Esophagus squamous epithelium (tissue), 5 donors: Measurements from ENCODE around the gene B9D2. TPM values are rescaled to one million over a fixed set of nuclear protein-coding genes. Genes with fewer than 3 reads are reported as not detected.

Experiments
- DNase-seq: peaks from one replicate; lab custom pipeline; 2025; lab: John Stamatoyannopoulos, UW
- H3K27ac ChIP-seq, 4 donors: fragments of 200-600 bp; sonication (generic); one replicate each; pipeline ENCODE4 v1.5.1; 2016 to 2019; ENCODE audit warnings: mild to moderate bottlenecking in 1 of 4
- H3K27me3 ChIP-seq, 4 donors: fragments of 200-600 bp; sonication (generic); 1 replicate in 3 of 4; 2 replicates in 1 of 4; pipeline versions ENCODE4 v1.5.1 to v1.6.0; 2017 to 2021; ENCODE audit warnings: antibody characterized with exemption in 1 of 4
- H3K36me3 ChIP-seq, 3 donors: fragments of 200-600 bp; sonication (generic); one replicate each; pipeline ENCODE4 v1.5.1; 2016 to 2019
- H3K4me1 ChIP-seq, 3 donors: fragments of 200-600 bp; sonication (generic); one replicate each; pipeline ENCODE4 v1.5.1; 2017 to 2019
- H3K4me3 ChIP-seq, 4 donors: fragments of 200-600 bp; sonication (generic); 1 replicate in 3 of 4; 2 replicates in 1 of 4; pipeline ENCODE4 v1.5.1; 2016 to 2019; ENCODE audit warnings: mild to moderate bottlenecking in 2 of 4, moderate library complexity in 1 of 4
- H3K9me3 ChIP-seq, 3 donors: fragments of 200-600 bp; sonication (generic); one replicate each; pipeline ENCODE4 v1.5.1; 2016 to 2019
- CTCF ChIP-seq, 6 experiments: fragments of 450-650 bp in 4 of 6; fragments of 200-600 bp in 2 of 6; sonication (generic) in 2 of 6; IDR thresholded peaks; one replicate each; pipeline ENCODE4 v1.5.1; 2016 to 2019; ENCODE audit warnings: antibody characterized with exemption in 6 of 6, mild to moderate bottlenecking in 4 of 6, moderate library complexity in 4 of 6
- POLR2A ChIP-seq, 4 donors: fragments of 450-650 bp; IDR thresholded peaks; one replicate each; pipeline ENCODE4 v1.6.1; 2017; ENCODE audit warnings: antibody characterized with exemption in 4 of 4, mild to moderate bottlenecking in 4 of 4, moderate library complexity in 3 of 4
- WGBS, 2 donors: methylation state at CpG; one replicate each; pipeline ENCODE4 v1.1.5; 2018; 5-methylcytosine and 5-hydroxymethylcytosine counted together
- intact Hi-C: fragments of 100-400 bp; cut with DNase I; formaldehyde crosslinking; loops from one replicate; pipeline ENCODE4 v1.15.0; 2022
- total RNA-seq, 4 donors: library from RNA; depleted of rRNA; stranded (reverse); fragments of >200 nt; gene quantifications; one replicate each; pipeline ENCODE4 v1.1.0, GENCODE V29; 2016
- donor health status: DM: yes; HTN: yes; CAD: no.

The B9D2 gene
- total RNA-seq, 4 donors from 2014 or later: 2.5 to 4.6 (median 3.7) TPM

GRCh38 chr19:41399091-41399490 lies 35.1 kb upstream of the B9D2 start:
- intact Hi-C loops: no loop called here
- Histone ChIP-seq H3K27me3 (no peaks in the 10 kb centered on the region), H3K36me3 (peaks cover 0 to 35% (median 0%) of the 10 kb centered on the region in 3 donors), H3K9me3 (no peaks in the 10 kb centered on the region), H3K4me3 (peak overlapping the region; percentile 83 to 100 (median 86)), H3K27ac (peak overlapping the region in 3 of 4 donors; percentile 96 to 100 (median 96)), H3K4me1 (peaks cover 18 to 82% (median 37%) of the 10 kb centered on the region in 3 donors)
- TF ChIP-seq POLR2A (IDR thresholded peaks at IDR 0.05) (no peak), CTCF (IDR thresholded peaks at IDR 0.05) (no peak)
- DNase-seq: no peak
- 75 to 88% methylated on average over 3 of the region's 3 CpGs for WGBS, 2 donors

- H3K4me1 ChIP-seq: peaks cover 18 to 77% (median 33%) of the 10 kb centered on the region in 3 donors
- 44 to 53% methylated on average over 3 of the region's 3 CpGs for WGBS, 2 donors
Measured at GRCh38 chr19:41398598-41398997, 34.6 kb upstream of the B9D2 start.

GRCh38 chr19:41398050-41398418 lies 34.1 kb upstream of the B9D2 start:
- H3K27me3 ChIP-seq: no peaks in the 10 kb centered on the region
- H3K27ac ChIP-seq: peak overlapping the region; percentile 89 to 100 (median 96)
- peaks cover 0 to 37% (median 0%) of the 10 kb centered on the region in 3 donors for H3K36me3 ChIP-seq
- H3K4me1 ChIP-seq: peaks cover 18 to 71% (median 27%) of the 10 kb centered on the region in 3 donors
- peak overlapping the region; percentile 83 to 100 (median 86) for H3K4me3 ChIP-seq
- intact Hi-C loops: no loop called here
- 0% methylated on average over 5 of the region's 5 CpGs for WGBS, 2 donors
- H3K9me3 ChIP-seq: no peaks in the 10 kb centered on the region
- TF ChIP-seq POLR2A (IDR thresholded peaks at IDR 0.05) (no peak), CTCF (IDR thresholded peaks at IDR 0.05) (no peak)
- DNase-seq: no peak

More at GRCh38 chr19:41398598-41398997, 34.6 kb upstream of the B9D2 start:
- intact Hi-C loops: no loop called here
- Histone ChIP-seq H3K36me3 (peaks cover 0 to 37% (median 0%) of the 10 kb centered on the region in 3 donors), H3K4me3 (peak overlapping the region; percentile 83 to 100 (median 86)), H3K27me3 (no peaks in the 10 kb centered on the region), H3K9me3 (no peaks in the 10 kb centered on the region), H3K27ac (peak overlapping the region in 3 of 4 donors; percentile 96 to 100 (median 96))
- DNase-seq: no peak
- TF ChIP-seq POLR2A (IDR thresholded peaks at IDR 0.05) (no peak), CTCF (IDR thresholded peaks at IDR 0.05) (no peak)

- Histone ChIP-seq H3K36me3 (peaks cover 0 to 39% (median 0%) of the 10 kb centered on the region in 3 donors), H3K9me3 (no peaks in the 10 kb centered on the region), H3K4me3 (peak within 1 kb of the TSS; percentile 83 to 100 (median 86)), H3K27me3 (no peaks in the 10 kb centered on the region), H3K4me1 (peaks cover 18 to 65% (median 23%) of the 10 kb centered on the region in 3 donors), H3K27ac (peak within 1 kb of the TSS; percentile 89 to 100 (median 96))
- whole genome bisulfite sequencing, 2 donors: 0% methylated on average over 17 to 26 of the region's 50 CpGs
- TF ChIP-seq POLR2A (IDR thresholded peaks at IDR 0.05): peak in 3 of 4 donors; percentile 49 to 70 (median 68)
- peak in 2 of 6 experiments; percentile 9 to 26 for TF ChIP-seq CTCF (IDR thresholded peaks at IDR 0.05)
- peak; percentile 94 for DNase-seq
- intact Hi-C loops: no loop called here
Measured at GRCh38 chr19:41397086-41398049, 33.4 kb upstream of the B9D2 start, which contains the start of the genes BCKDHA and EXOSC5. BCKDHA (plus strand) TSS chr19:41397818; CDS start chr19:41397828, 10 bp downstream. EXOSC5 (minus strand) TSS chr19:41397359; CDS start chr19:41397328, 31 bp downstream.
